IPS DF 19.7 (cell line): ENCODE data around the gene EEF1AKMT3.

Experiments used
- DNase-seq: peaks from one replicate; pipeline ENCODE4 v3.0.0-alpha.2; 2013; ENCODE audit warnings: low read depth, low spot score

Gene EEF1AKMT3

GRCh38 chr12:57782608-57783465, 10.4 kb downstream of the EEF1AKMT3 start, which contains the start of gene TSFM:
Gene TSFM, plus strand, starts transcription at chr12:57782787. Its CDS starts 15 bp downstream, at chr12:57782802.
- peak; percentile 82 for DNase-seq

DNA sequence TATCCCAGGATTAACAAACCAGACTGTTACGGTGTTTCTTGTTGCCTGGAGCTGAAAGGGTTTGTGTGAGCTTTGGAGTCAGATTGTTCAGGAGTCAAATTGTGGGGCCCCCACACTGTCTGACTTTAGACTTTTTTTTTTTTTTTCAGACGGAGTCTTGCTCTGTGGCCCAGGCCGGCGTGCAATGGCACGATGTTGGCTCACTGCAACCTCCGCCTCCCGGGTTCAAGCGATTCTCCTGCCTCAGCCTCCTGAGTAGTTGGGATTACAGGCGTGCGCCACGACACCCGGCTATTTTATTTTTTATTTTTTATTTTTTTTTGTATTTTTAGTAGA, 11.0 kb downstream of the EEF1AKMT3 start:
- DNase-seq: no peak

DNA sequence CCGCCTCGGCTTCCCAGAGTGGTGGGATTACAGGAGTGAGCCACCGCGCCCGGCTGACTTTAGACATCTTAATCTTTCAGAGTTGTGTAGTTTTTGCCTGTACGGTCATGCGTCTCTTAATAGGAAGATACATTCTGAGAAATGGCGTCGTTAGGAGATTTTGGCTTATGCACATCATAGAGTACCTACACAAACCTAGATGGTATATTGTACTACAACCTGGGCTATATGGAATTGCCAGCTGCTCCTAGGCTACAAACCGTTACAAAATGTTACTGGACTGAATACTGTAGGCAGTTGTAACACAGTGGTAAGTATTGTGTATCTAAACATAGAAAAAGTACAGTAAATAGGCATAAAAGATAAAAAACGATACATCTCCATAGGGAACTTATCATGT, 11.4 kb downstream of the EEF1AKMT3 start:
- no peak for DNase-seq

DNA sequence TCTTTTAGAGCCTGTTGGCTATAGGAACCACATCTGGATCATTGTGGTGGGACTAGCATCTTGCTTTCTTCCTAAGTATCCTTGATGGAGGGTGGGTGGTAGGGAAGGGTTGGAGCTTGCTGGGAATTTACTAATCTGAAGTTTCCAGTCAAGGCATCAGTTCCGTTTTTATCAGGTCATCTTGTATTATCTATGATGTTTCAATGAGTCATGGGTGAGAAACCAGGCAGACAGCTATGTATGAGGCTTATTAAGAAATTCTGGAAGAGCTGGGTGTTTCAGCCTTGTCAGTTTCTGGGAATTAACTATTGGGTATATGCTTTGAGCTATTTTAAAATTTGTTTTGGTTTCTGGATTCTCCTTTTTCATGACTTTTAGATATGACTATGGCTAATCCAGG, 21.5 kb downstream of the EEF1AKMT3 start:
- DNase-seq: no peak

DNA sequence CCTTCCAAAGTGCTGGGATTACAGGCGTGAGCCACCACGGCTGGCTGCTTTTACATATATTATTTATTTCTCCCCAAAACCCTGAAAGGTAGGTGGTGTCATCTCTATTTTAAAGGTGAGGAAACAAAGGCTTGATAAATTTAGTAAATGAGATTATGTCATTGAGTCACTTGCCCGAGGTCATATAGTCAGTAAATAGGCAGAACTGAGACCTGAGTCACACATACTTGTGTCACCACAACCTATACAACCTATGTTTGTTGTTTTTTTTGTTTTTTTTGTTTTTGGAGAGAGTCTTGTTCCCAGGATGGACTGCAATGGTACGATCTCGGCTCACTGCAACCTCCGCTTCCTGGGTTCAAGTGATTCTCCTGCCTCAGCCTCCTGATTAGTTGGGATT, 22.9 kb downstream of the EEF1AKMT3 start:
- DNase-seq: no peak

- no peak for DNase-seq
Measured at GRCh38 chr12:57796996-57797395, 24.6 kb downstream of the EEF1AKMT3 start.

GRCh38 chr12:57797933-57798332, 25.5 kb downstream of the EEF1AKMT3 start:
- no peak for DNase-seq

- no peak for DNase-seq
Measured at GRCh38 chr12:57800965-57801364, 28.6 kb downstream of the EEF1AKMT3 start.

GRCh38 chr12:57802607-57803006, 30.2 kb downstream of the EEF1AKMT3 start:
- DNase-seq: no peak

- no peak for DNase-seq
Measured at GRCh38 chr12:57803319-57803893, 31.0 kb downstream of the EEF1AKMT3 start.

DNA sequence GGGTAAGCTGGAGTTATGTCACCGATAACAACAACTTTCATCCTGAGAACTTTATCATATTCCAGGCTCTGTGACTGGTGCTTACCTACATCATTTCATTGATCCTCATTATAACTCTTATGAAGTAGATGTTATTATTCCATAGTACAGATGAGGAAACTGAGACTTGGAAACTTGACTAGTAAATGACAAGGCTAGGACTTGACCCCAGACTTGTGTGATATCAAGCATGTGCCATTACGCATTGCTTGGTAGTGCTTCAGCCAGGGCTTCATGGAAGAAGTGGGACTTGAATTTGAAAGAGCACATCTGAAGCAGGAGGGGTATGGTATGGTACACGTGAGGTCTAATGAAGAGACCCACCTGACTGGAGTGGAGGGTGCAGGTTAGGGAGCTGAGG, 34.3 kb downstream of the EEF1AKMT3 start:
- DNase-seq: no peak

GRCh38 chr12:57807285-57807684, 34.9 kb downstream of the EEF1AKMT3 start:
- no peak for DNase-seq

- DNase-seq: no peak
Measured at GRCh38 chr12:57808351-57808750, 35.9 kb downstream of the EEF1AKMT3 start.

- no peak for DNase-seq
Measured at GRCh38 chr12:57809425-57809824, 37.0 kb downstream of the EEF1AKMT3 start.

DNA sequence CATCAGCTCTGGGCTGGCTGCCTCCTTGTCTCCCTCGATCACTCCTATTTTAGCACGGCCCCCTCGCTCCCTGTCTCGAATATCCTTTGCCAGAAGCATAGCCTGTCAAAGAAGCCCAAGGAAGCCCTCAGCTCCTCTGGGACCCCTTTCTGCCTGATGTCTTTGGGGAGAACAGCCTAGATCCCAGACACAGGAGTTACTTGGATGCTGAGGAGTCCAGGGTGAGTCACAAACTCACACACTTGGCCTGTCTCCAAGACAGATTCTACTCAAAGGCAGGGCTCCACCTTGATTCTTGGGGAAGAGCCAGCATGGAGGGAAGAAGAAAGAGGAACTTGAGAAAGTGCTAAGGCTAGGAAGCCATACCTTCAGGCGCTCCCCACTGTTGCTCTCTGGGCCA, 38.0 kb downstream of the EEF1AKMT3 start:
- no peak for DNase-seq

DNA sequence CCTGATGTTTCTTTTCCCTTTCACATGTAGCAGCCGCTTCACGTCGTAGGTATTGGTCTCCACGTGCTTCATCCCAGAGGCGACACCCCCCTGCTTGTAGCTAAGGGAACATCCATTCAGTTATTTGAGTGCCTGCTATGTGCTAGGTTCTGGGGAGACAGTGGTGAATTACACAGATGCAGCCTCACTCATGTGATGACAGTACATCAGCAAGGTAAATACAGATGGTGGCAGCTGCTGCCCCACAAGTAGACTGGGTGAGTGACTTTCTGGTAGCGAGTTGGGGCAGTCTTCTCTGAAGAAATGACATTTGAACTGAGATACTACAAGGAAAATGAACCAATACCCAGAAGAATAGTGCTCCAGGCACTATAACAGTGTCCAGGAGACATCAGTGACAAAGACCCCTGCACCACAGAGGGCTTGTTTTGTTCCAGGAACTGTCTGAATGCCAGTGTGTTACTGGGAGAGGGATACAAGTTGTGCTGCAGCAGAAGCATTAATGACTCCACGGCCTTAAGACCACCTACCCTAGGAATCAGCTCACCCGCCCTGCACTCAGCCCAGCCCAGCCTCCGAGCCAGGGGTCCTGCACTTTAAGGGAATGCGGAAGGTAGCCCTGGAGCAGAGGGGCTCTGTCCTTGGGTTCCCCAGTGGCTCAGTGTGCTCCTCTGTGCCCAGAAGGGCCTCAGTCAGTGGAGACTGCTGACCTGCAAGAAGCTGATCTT, 38.8 kb downstream of the EEF1AKMT3 start:
- no peak for DNase-seq

- no peak for DNase-seq
Measured at GRCh38 chr12:57813111-57813970, 40.9 kb downstream of the EEF1AKMT3 start.

DNA sequence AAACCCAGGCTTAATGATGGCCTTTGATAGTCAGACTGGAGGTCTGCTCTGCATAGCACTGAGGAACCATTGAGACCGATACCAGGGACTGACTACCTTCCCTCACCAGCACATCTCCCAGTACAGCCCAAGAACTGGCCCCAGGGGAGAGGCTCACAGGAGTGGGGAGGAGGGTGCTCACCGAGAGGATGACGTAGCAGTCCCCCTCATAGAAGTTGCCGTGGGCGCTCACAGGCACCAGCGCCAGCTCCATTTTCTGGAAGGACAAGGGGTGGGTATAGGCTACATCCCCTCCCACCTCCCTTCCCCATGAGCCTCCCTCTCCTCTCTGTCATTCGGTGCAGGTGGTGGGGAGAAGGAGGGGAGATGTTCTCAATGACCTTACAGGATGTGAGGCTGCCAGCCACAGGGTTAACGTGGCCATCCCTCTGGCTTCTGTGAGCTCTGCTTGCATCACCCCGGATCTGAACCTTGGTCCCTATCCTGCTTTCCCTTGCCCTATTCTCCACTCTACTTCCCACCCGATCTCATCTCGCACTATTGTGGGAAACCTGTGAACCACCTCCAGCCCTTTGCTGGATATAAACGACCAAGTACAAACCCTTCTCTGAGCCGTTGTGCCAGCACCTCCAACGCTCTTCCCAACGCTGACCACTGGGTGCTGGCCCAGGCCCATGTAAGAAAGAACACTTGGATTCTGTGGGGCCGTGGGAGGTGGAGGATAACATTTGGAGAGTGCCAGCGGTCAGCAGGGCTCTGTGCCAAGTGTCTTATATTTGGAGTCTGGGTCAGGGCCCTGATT, 41.8 kb downstream of the EEF1AKMT3 start:
- DNase-seq: no peak

GRCh38 chr12:57815177-57816000, 43.0 kb downstream of the EEF1AKMT3 start:
- no peak for DNase-seq
